GM10266 (cell line): ENCODE measurements around the gene UQCRHL.
"Not testable (repeated sequence)": the region's sequence is repeated elsewhere in the genome, so short reads cannot be mapped to it uniquely, and the experiment has no call there.

ENCODE experiments used
- DNase-seq: peaks from one replicate; pipeline ENCODE4 v3.0.0; 2012; ENCODE audit errors: extremely low spot score
- CTCF ChIP-seq: IDR thresholded peaks from 2 replicates; pipeline ENCODE4 v1.5.1; 2012; ENCODE audit warnings: mild to moderate bottlenecking, low read depth; ENCODE audit not compliant: control insufficient read depth, insufficient read depth; ENCODE audit errors: missing control alignments

The UQCRHL gene

GRCh38 chr1:15833069-15833679 lies 25.7 kb upstream of the UQCRHL start:
- DNase-seq: no peak
- no peak for TF ChIP-seq CTCF

- no peak for TF ChIP-seq CTCF
- no peak for DNase-seq
Measured at GRCh38 chr1:15830258-15830657, 22.8 kb upstream of the UQCRHL start.

GRCh38 chr1:15828931-15829330 lies 21.5 kb upstream of the UQCRHL start:
- DNase-seq: not testable (repeated sequence)

- DNase-seq: not testable (repeated sequence)
Measured at GRCh38 chr1:15827567-15827966, 20.1 kb upstream of the UQCRHL start.

- no peak for DNase-seq
- no peak for TF ChIP-seq CTCF
Measured at GRCh38 chr1:15826810-15827507, 19.5 kb upstream of the UQCRHL start.

- no peak for DNase-seq
- no peak for TF ChIP-seq CTCF
Measured at GRCh38 chr1:15825800-15826199, 18.4 kb upstream of the UQCRHL start.

- no peak for DNase-seq
- no peak for TF ChIP-seq CTCF
Measured at GRCh38 chr1:15820478-15820877, 13.0 kb upstream of the UQCRHL start.

GRCh38 chr1:15816674-15817073 lies 9.2 kb upstream of the UQCRHL start:
- DNase-seq: no peak
- no peak for TF ChIP-seq CTCF
